ENCODE measurements around the gene DLGAP1. TPM values are rescaled to one million over a fixed set of nuclear protein-coding genes. Genes with fewer than 3 reads are reported as not detected.

DLGAP1 gene
- total RNA-seq, 1 donor from 2014 or later, result 13.6 TPM

- Mint-ChIP-seq H3K4me1 (ENCODE audit: low read depth, unreplicated experiment) (peaks cover 11% of the 10 kb centered on the region), H3K27ac (ENCODE audit: unreplicated experiment) (no peak overlapping the region), H3K9me3 (ENCODE audit: unreplicated experiment) (peaks cover 1% of the 10 kb centered on the region), H3K27me3 (ENCODE audit: unreplicated experiment) (no peaks in the 10 kb centered on the region), H3K4me3 (ENCODE audit: unreplicated experiment) (no peak overlapping the region), H3K36me3 (ENCODE audit: unreplicated experiment) (no peaks in the 10 kb centered on the region)
- no peak for DNase-seq
- TF ChIP-seq CTCF (IDR thresholded peaks at IDR 0.05; ENCODE audit: partially characterized antibody, unreplicated experiment), result no peak
Measured at GRCh38 chr18:3901811-3902210, 553.3 kb downstream of the DLGAP1 start.

GRCh38 chr18:3901042-3901441 lies 554.1 kb downstream of the DLGAP1 start:
- TF ChIP-seq CTCF (IDR thresholded peaks at IDR 0.05; ENCODE audit: partially characterized antibody, unreplicated experiment), result no peak
- Mint-ChIP-seq H3K36me3 (ENCODE audit: unreplicated experiment) (no peaks in the 10 kb centered on the region), H3K4me3 (ENCODE audit: unreplicated experiment) (no peak overlapping the region), H3K27me3 (ENCODE audit: unreplicated experiment) (no peaks in the 10 kb centered on the region), H3K4me1 (ENCODE audit: low read depth, unreplicated experiment) (peaks cover 11% of the 10 kb centered on the region), H3K9me3 (ENCODE audit: unreplicated experiment) (peaks cover 1% of the 10 kb centered on the region), H3K27ac (ENCODE audit: unreplicated experiment) (no peak overlapping the region)
- no peak for DNase-seq

- no peak for DNase-seq
- no peaks in the 10 kb centered on the region for H3K27me3 Mint-ChIP-seq (ENCODE audit: unreplicated experiment)
- H3K4me3 Mint-ChIP-seq (ENCODE audit: unreplicated experiment), result no peak overlapping the region
- H3K4me1 Mint-ChIP-seq (ENCODE audit: low read depth, unreplicated experiment), result peaks cover 11% of the 10 kb centered on the region
- H3K27ac Mint-ChIP-seq (ENCODE audit: unreplicated experiment), result no peak overlapping the region
- H3K9me3 Mint-ChIP-seq (ENCODE audit: unreplicated experiment), result peaks cover 1% of the 10 kb centered on the region
- TF ChIP-seq CTCF (IDR thresholded peaks at IDR 0.05; ENCODE audit: partially characterized antibody, unreplicated experiment), result no peak
- no peaks in the 10 kb centered on the region for H3K36me3 Mint-ChIP-seq (ENCODE audit: unreplicated experiment)
Measured at GRCh38 chr18:3900327-3900726, 554.8 kb downstream of the DLGAP1 start.

- Mint-ChIP-seq H3K27ac (ENCODE audit: unreplicated experiment) (no peak overlapping the region), H3K4me3 (ENCODE audit: unreplicated experiment) (no peak overlapping the region), H3K4me1 (ENCODE audit: low read depth, unreplicated experiment) (peaks cover 11% of the 10 kb centered on the region), H3K36me3 (ENCODE audit: unreplicated experiment) (no peaks in the 10 kb centered on the region), H3K9me3 (ENCODE audit: unreplicated experiment) (peaks cover 1% of the 10 kb centered on the region), H3K27me3 (ENCODE audit: unreplicated experiment) (no peaks in the 10 kb centered on the region)
- TF ChIP-seq CTCF (IDR thresholded peaks at IDR 0.05; ENCODE audit: partially characterized antibody, unreplicated experiment), result no peak
- no peak for DNase-seq
Measured at GRCh38 chr18:3898861-3899613, 556.1 kb downstream of the DLGAP1 start.

GRCh38 chr18:3892152-3892551 lies 563.0 kb downstream of the DLGAP1 start:
- Mint-ChIP-seq H3K27ac (ENCODE audit: unreplicated experiment) (no peak overlapping the region), H3K4me1 (ENCODE audit: low read depth, unreplicated experiment) (no peaks in the 10 kb centered on the region), H3K9me3 (ENCODE audit: unreplicated experiment) (peaks cover 2% of the 10 kb centered on the region), H3K36me3 (ENCODE audit: unreplicated experiment) (no peaks in the 10 kb centered on the region), H3K27me3 (ENCODE audit: unreplicated experiment) (no peaks in the 10 kb centered on the region), H3K4me3 (ENCODE audit: unreplicated experiment) (no peak overlapping the region)
- no peak for TF ChIP-seq CTCF (IDR thresholded peaks at IDR 0.05; ENCODE audit: partially characterized antibody, unreplicated experiment)
- no peak for DNase-seq
